GM18907 (cell line): ENCODE data around the gene RASSF9.

Experiments used
- ATAC-seq: cut with Tn5 transposase; IDR thresholded peaks from one replicate; pipeline ENCODE4 v1.9.1; 2021; ENCODE audit warnings: mild to moderate bottlenecking, moderate library complexity; ENCODE audit not compliant: unreplicated experiment

Gene RASSF9

GRCh38 chr12:85821759-85822158, 14.4 kb downstream of the RASSF9 start:
- no peak for ATAC-seq

- no peak for ATAC-seq
These were observed 15.0 kb downstream of the RASSF9 start for GRCh38 chr12:85821206-85821605.

- ATAC-seq = no peak
These were observed 16.1 kb downstream of the RASSF9 start for GRCh38 chr12:85820101-85820500.

GRCh38 chr12:85814741-85815140, 21.5 kb downstream of the RASSF9 start:
- ATAC-seq = no peak

- ATAC-seq = no peak
These were observed 22.1 kb downstream of the RASSF9 start for GRCh38 chr12:85814071-85814470.

GRCh38 chr12:85809500-85809899, 26.7 kb downstream of the RASSF9 start:
- ATAC-seq = no peak

- ATAC-seq = no peak
These were observed 28.5 kb downstream of the RASSF9 start for GRCh38 chr12:85807730-85808129.

- ATAC-seq = no peak
These were observed 30.6 kb downstream of the RASSF9 start for GRCh38 chr12:85805654-85806053.

- no peak for ATAC-seq
These were observed 31.5 kb downstream of the RASSF9 start for GRCh38 chr12:85804663-85805062.

- ATAC-seq = no peak
These were observed 32.3 kb downstream of the RASSF9 start for GRCh38 chr12:85803923-85804322.

- ATAC-seq = no peak
These were observed 33.0 kb downstream of the RASSF9 start for GRCh38 chr12:85803231-85803630.

GRCh38 chr12:85798122-85798521, 38.1 kb downstream of the RASSF9 start:
- ATAC-seq = no peak

- no peak for ATAC-seq
These were observed 40.2 kb downstream of the RASSF9 start for GRCh38 chr12:85796001-85796400.

GRCh38 chr12:85794531-85794930, 41.7 kb downstream of the RASSF9 start:
- no peak for ATAC-seq

- no peak for ATAC-seq
These were observed 52.0 kb downstream of the RASSF9 start for GRCh38 chr12:85784096-85784720.

GRCh38 chr12:85782711-85783110, 53.5 kb downstream of the RASSF9 start:
- ATAC-seq = no peak

GRCh38 chr12:85781766-85782165, 54.4 kb downstream of the RASSF9 start:
- no peak for ATAC-seq

- no peak for ATAC-seq
These were observed 56.4 kb downstream of the RASSF9 start for GRCh38 chr12:85779768-85780167.

- ATAC-seq = no peak
These were observed 61.1 kb downstream of the RASSF9 start for GRCh38 chr12:85775091-85775490.

- no peak for ATAC-seq
These were observed 70.7 kb downstream of the RASSF9 start for GRCh38 chr12:85765453-85765869.

- no peak for ATAC-seq
These were observed 76.6 kb downstream of the RASSF9 start for GRCh38 chr12:85759623-85760022.

- no peak for ATAC-seq
These were observed 77.1 kb downstream of the RASSF9 start for GRCh38 chr12:85759091-85759490.

- no peak for ATAC-seq
These were observed 80.4 kb downstream of the RASSF9 start for GRCh38 chr12:85755760-85756159.
